Common myeloid progenitor, CD34-positive (primary cell): Measurements from ENCODE around the gene EPB41L5.
A peak's percentile ranks its signal among the peaks of the same experiment; 100 is the strongest.

Experiments used
- CTCF ChIA-PET: fragments of 350-600 bp; sonication (Branson Sonifier 250); formaldehyde crosslinking; loops from one replicate; lab custom pipeline; 2021; ENCODE audit warnings: antibody characterized with exemption; lab: Charles Lee
- POLR2A ChIA-PET: fragments of 350-600 bp; sonication (Branson Sonifier 250); formaldehyde crosslinking; loops from one replicate; lab custom pipeline; 2021; ENCODE audit warnings: antibody characterized with exemption; lab: Charles Lee
- DNase-seq, 3 donors: peaks; one replicate each; pipeline versions ENCODE4 v3.0.0 to v3.0.0-alpha.2; 2013
- H3K27ac ChIP-seq, 2 experiments: 1 replicate in 1 of 2; 2 replicates in 1 of 2; pipeline ENCODE4 v1.7.0; 2013; ENCODE audit warnings: inconsistent platforms in 2 of 2, low read length in 2 of 2, mild to moderate bottlenecking in 2 of 2, low read depth in 1 of 2, moderate library complexity in 1 of 2; ENCODE audit not compliant: severe bottlenecking in 2 of 2, insufficient read depth in 1 of 2, poor library complexity in 1 of 2
- H3K27me3 ChIP-seq, 5 experiments: replicated peaks in 2 of 5; 1 replicate in 3 of 5; 2 replicates in 2 of 5; pipeline versions ENCODE4 v1.6.1 to v1.7.0; 2013; ENCODE audit warnings: low read length in 4 of 5, mild to moderate bottlenecking in 2 of 5, moderate library complexity in 2 of 5, inconsistent platforms in 1 of 5; ENCODE audit not compliant: insufficient read depth in 5 of 5, control insufficient read depth in 4 of 5
- H3K36me3 ChIP-seq, 4 experiments: 1 replicate in 2 of 4; 2 replicates in 2 of 4; pipeline versions ENCODE4 v1.6.1 to v1.7.0; 2013; ENCODE audit warnings: low read length in 3 of 4, control low read depth in 1 of 4, mild to moderate bottlenecking in 1 of 4; ENCODE audit not compliant: control insufficient read depth in 4 of 4, insufficient read depth in 4 of 4
- H3K4me1 ChIP-seq, 4 experiments: 1 replicate in 3 of 4; 2 replicates in 1 of 4; pipeline versions ENCODE4 v1.6.1 to v1.7.1; 2013; ENCODE audit warnings: low read length in 3 of 4, mild to moderate bottlenecking in 3 of 4, control low read depth in 1 of 4, inconsistent platforms in 1 of 4, moderate library complexity in 1 of 4; ENCODE audit not compliant: control insufficient read depth in 4 of 4, insufficient read depth in 4 of 4; ENCODE audit errors: control extremely low read depth in 1 of 4
- H3K4me3 ChIP-seq, 7 experiments: 1 replicate in 4 of 7; 2 replicates in 3 of 7; pipeline versions ENCODE4 v1.5.1 to v1.7.0; 2013; ENCODE audit warnings: mild to moderate bottlenecking in 7 of 7, low read length in 6 of 7, moderate library complexity in 6 of 7, inconsistent platforms in 2 of 7, low read depth in 2 of 7, control low read depth in 1 of 7; ENCODE audit not compliant: insufficient read depth in 4 of 7, control insufficient read depth in 1 of 7; ENCODE audit errors: extremely low read depth in 1 of 7
- H3K9me3 ChIP-seq, 5 experiments: 1 replicate in 4 of 5; 2 replicates in 1 of 5; pipeline versions ENCODE4 v1.6.1 to v1.7.1; 2013; ENCODE audit warnings: low read length in 4 of 5, mild to moderate bottlenecking in 2 of 5, inconsistent platforms in 1 of 5, low read depth in 1 of 5, moderate library complexity in 1 of 5; ENCODE audit not compliant: control insufficient read depth in 4 of 5, insufficient read depth in 2 of 5; ENCODE audit errors: control extremely low read depth in 1 of 5
- WGBS: methylation state at CpG from one replicate; pipeline ENCODE4 v1.1.5; 2013; ENCODE audit not compliant: insufficient coverage; 5-methylcytosine and 5-hydroxymethylcytosine counted together

EPB41L5 gene

GRCh38 chr2:120222186-120223033 is 209.5 kb downstream of the EPB41L5 start:
- peaks cover 0 to 9% (median 0%) of the 10 kb centered on the region in 5 experiments for H3K9me3 ChIP-seq
- H3K27ac ChIP-seq = peak overlapping the region in 1 of 2 experiments; percentile 81
- peak in 1 of 3 donors; percentile 10 for DNase-seq
- H3K36me3 ChIP-seq = peaks cover 0 to 23% (median 12%) of the 10 kb centered on the region in 4 experiments
- H3K4me3 ChIP-seq = peak overlapping the region; percentile 53 to 80 (median 64)
- H3K27me3 ChIP-seq = no peaks in the 10 kb centered on the region
- ChIA-PET CTCF (interaction anchor here (1.2 to 1.3 kb wide), 2 partner anchors 38 to 91 kb away, joined by 3 read pairs; no protein-coding TSS in a partner anchor), POLR2A (interaction anchor here (1.0 kb wide), 1 partner anchor 35 kb away, joined by 3 read pairs; no protein-coding TSS in a partner anchor)
- peaks cover 3 to 48% (median 28%) of the 10 kb centered on the region in 4 experiments for H3K4me1 ChIP-seq
- 80% methylated on average over 44 of the region's 49 CpGs for WGBS

DNA sequence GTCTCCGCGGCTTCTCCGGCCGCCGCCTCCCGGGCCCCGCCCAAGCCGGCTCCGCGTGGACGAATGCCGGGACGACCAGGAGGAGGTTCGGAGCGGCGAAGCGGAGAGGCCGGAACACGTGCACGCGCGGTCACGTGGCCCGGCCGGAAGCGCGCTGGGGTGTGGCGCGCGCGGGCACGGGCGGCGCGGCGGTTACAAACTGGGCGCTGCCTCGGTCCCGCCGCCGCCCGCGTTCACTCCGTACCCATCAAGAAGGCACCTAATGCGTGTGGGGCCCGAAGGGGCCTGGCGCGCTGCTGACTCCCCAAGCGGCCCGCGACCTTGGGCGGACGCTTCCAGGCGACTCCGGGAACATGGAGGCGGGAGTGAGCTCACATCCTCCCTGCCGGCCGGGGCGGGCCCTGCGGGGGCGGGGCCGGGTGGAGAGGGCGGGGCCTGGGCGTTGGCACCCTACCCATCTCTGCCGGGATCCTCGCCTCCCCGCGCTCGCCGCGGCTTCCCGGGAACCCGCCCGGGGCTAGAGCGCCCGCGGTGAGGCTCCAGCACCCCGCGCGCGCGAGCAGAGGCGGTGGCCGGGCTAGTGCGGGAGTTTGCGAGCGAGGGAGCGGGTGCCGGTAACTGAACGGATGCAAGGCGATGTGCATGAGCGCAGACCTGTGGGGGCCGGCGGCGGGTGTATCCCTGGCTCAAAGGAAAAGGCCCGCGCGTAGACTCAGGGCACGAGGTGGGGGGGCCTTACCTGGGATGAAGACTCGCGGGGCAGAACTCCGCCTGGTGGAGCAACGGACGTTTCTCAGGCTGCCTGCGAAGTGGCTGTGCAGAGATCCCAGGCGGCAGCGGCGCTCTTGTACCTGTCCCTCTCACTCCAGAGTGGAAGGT is 210.4 kb downstream of the EPB41L5 start, which contains the start of gene TMEM185B:
TMEM185B (minus strand) TSS at position 367 of the 879 bp plus-strand sequence. CDS start 424 bp downstream, outside the sequence.
- H3K4me1 ChIP-seq = peaks cover 3 to 56% (median 35%) of the 10 kb centered on the region in 4 experiments
- CTCF ChIA-PET = interaction anchor here (1.3 to 1.5 kb wide), 2 partner anchors 41 to 90 kb away, joined by 3 read pairs; no protein-coding TSS in a partner anchor

GRCh38 chr2:120224256-120224655 is 211.4 kb downstream of the EPB41L5 start:
- WGBS = 95% methylated on average over 13 of the region's 13 CpGs
- CTCF ChIA-PET = interaction anchor here (1.3 to 1.5 kb wide), 4 partner anchors 40 to 89 kb away, joined by 3 to 6 read pairs (median 3); no protein-coding TSS in a partner anchor
- no peaks in the 10 kb centered on the region for H3K27me3 ChIP-seq
- POLR2A ChIA-PET = no interaction called here
- DNase-seq = no peak
- H3K9me3 ChIP-seq = peaks cover 0 to 5% (median 0%) of the 10 kb centered on the region in 5 experiments
- peak overlapping the region in 3 of 7 experiments; percentile 59 to 80 (median 72) for H3K4me3 ChIP-seq
- H3K4me1 ChIP-seq = peaks cover 3 to 60% (median 35%) of the 10 kb centered on the region in 4 experiments
- peaks cover 0 to 17% (median 5%) of the 10 kb centered on the region in 4 experiments for H3K36me3 ChIP-seq
- H3K27ac ChIP-seq = no peak overlapping the region

More for the DNA sequence above, 210.4 kb downstream of the EPB41L5 start, which contains the start of gene TMEM185B:
- under 1% methylated on average over 62 of the region's 108 CpGs for WGBS
- Histone ChIP-seq H3K27ac (peak within 1 kb of the TSS; percentile 59 to 81), H3K4me3 (peak within 1 kb of the TSS; percentile 53 to 80 (median 64)), H3K36me3 (peaks cover 0 to 23% (median 11%) of the 10 kb centered on the region in 4 experiments), H3K27me3 (no peaks in the 10 kb centered on the region), H3K9me3 (peaks cover 0 to 5% (median 0%) of the 10 kb centered on the region in 5 experiments)
- peak; percentile 77 to 83 (median 81) for DNase-seq
- POLR2A ChIA-PET = no interaction called here

GRCh38 chr2:120224735-120225548 is 212.1 kb downstream of the EPB41L5 start:
- Histone ChIP-seq H3K4me3 (no peak overlapping the region), H3K36me3 (peaks cover 0 to 16% (median 1%) of the 10 kb centered on the region in 4 experiments), H3K9me3 (peaks cover 0 to 5% (median 0%) of the 10 kb centered on the region in 5 experiments), H3K27me3 (no peaks in the 10 kb centered on the region), H3K27ac (no peak overlapping the region), H3K4me1 (peaks cover 3 to 65% (median 38%) of the 10 kb centered on the region in 4 experiments)
- WGBS = 97% methylated on average over 6 of the region's 9 CpGs
- no peak for DNase-seq
- ChIA-PET CTCF (interaction anchor here (1.4 to 1.5 kb wide), 3 partner anchors 39 to 88 kb away, joined by 3 to 6 read pairs (median 3); no protein-coding TSS in a partner anchor), POLR2A (interaction anchor here (0.6 kb wide), 1 partner anchor 146 kb away, joined by 5 read pairs; no protein-coding TSS in a partner anchor)

DNA sequence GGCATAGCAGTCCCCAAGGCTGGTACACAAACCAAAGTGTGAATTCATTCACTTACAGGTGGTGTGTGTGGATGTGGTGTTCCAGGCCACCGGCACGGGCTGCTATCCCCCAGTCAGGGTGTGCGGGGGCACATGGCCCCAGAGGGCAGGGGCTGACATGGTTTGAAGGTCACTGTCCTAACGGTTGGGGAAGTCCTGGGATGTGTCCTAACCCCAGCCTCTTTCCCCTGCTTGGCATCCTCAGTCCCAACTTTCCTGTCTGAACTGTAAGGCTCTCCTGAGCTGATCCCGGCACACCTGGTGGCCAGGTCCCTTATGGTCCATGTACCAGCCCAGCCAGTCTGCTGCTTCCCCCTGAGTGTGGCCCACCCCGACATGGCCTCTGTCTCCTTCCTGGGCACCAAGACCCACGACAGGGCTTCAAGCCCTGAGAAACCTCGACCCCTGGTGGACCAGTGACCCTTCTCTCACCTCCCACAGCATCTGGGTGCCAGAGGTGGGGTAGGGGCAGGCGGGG is 212.7 kb downstream of the EPB41L5 start:
- no peak for DNase-seq
- Histone ChIP-seq H3K27me3 (no peaks in the 10 kb centered on the region), H3K27ac (no peak overlapping the region), H3K4me3 (no peak overlapping the region), H3K36me3 (peaks cover 0 to 16% (median under 1%) of the 10 kb centered on the region in 4 experiments), H3K4me1 (peaks cover 3 to 72% (median 43%) of the 10 kb centered on the region in 4 experiments), H3K9me3 (peaks cover 0 to 5% (median 0%) of the 10 kb centered on the region in 5 experiments)
- POLR2A ChIA-PET = interaction anchor here (0.6 kb wide), 1 partner anchor 147 kb away, joined by 5 read pairs; no protein-coding TSS in a partner anchor
- WGBS = 96% methylated on average over 8 of the region's 9 CpGs
- CTCF ChIA-PET = interaction anchor here (1.0 to 1.5 kb wide), 4 partner anchors 70 to 87 kb away, joined by 3 to 6 read pairs (median 4); no protein-coding TSS in a partner anchor
